Ishikawa (cell line): ENCODE results near the gene CRIP3.

Experiments
- EGR1 ChIP-seq: IDR thresholded peaks from 2 replicates; pipeline ENCODE4 v1.6.1; 2012
- EP300 ChIP-seq: IDR thresholded peaks from 2 replicates; pipeline ENCODE4 v1.6.1; 2012; ENCODE audit warnings: borderline replicate concordance
- FOXM1 ChIP-seq: IDR thresholded peaks from 2 replicates; pipeline ENCODE4 v1.6.1; 2012; ENCODE audit warnings: low read depth, borderline replicate concordance
- TCF12 ChIP-seq: IDR thresholded peaks from 2 replicates; pipeline ENCODE4 v1.6.1; 2012; ENCODE audit warnings: low read depth
- TEAD4 ChIP-seq: IDR thresholded peaks from 2 replicates; pipeline ENCODE4 v1.6.1; 2012
- YY1 ChIP-seq: IDR thresholded peaks from 2 replicates; pipeline ENCODE4 v1.6.1; 2012; ENCODE audit warnings: low read depth

DNA sequence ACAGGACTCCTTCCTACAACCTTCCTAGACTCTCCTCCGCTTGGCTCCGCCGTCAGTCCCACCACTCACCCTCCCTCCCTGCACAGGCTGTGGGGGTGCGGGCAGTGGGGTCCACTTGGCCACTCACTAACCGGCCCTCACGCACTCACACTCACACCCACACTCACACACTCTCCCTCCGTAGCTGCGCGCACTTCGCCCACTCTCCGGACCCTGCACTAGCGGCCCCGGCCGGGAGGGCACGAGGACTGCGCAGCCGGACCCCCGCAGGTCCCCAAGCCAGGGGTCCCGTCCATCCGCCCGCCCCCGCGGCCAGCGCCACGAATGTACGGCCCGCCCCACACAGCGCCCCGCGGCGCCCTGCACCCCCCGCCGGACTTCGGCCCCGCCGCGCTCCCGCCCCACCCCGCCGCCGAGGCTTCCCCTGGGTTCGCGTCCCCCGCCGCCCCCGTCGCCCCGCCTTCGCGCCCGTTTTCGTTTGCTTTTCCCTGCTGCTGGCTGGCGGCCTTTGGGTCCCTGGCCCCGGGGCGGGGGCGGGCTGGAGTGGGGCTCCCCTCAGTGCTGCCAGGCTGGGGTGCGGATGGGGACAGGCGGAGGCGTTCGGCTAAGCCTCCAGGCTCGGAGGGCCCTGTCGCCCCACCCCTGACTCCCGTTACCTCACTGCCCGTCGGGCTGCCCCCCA lies 33.6 kb downstream of the CRIP3 start:
- TF ChIP-seq TEAD4: no peak
- TF ChIP-seq FOXM1: no peak
- TF ChIP-seq EGR1: peak; percentile 59; the same call in 1 of the 2 replicates
- no peak for TF ChIP-seq EP300
- no peak for TF ChIP-seq YY1
- TF ChIP-seq TCF12: no peak
